ENCODE measurements around the gene MTUS2.

MTUS2 gene

DNA sequence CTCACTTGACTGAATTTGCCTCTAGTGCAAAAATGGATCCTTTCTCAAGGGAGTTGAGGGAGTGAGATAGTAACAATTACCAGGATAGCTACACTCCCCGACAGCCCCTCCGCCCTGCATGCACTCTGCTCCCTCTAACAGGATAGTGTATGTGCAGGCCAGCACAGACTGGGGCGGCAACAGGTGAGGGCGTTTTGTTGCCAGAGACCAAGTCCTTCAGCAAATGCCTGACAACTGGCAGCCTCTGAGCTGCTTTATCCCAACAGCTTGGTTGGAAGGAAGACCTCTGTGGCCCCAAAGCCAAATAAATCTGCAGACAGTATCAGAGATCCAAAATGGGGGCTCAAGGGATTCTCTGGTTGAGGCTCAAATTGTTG, 688.7 kb downstream of the MTUS2 start:
- TF ChIP-seq CTCF (IDR thresholded peaks at IDR 0.05; ENCODE audit: low read depth, low read length), result no peak
- Histone ChIP-seq H3K36me3 (peaks cover 29% of the 10 kb centered on the region), H3K4me1 (peaks cover 39% of the 10 kb centered on the region), H3K9me3 (no peaks in the 10 kb centered on the region), H3K27me3 (no peaks in the 10 kb centered on the region), H3K4me3 (ENCODE audit: low read depth, low read length) (no peak overlapping the region)
- peak; percentile 67 for DNase-seq

GRCh38 chr13:29509999-29510589, 690.0 kb downstream of the MTUS2 start:
- H3K36me3 ChIP-seq, result peaks cover 41% of the 10 kb centered on the region
- no peaks in the 10 kb centered on the region for H3K27me3 ChIP-seq
- H3K4me1 ChIP-seq, result peaks cover 51% of the 10 kb centered on the region
- no peak for TF ChIP-seq CTCF (IDR thresholded peaks at IDR 0.05; ENCODE audit: low read depth, low read length)
- no peak overlapping the region for H3K4me3 ChIP-seq (ENCODE audit: low read depth, low read length)
- H3K9me3 ChIP-seq, result no peaks in the 10 kb centered on the region
- no peak for DNase-seq

DNA sequence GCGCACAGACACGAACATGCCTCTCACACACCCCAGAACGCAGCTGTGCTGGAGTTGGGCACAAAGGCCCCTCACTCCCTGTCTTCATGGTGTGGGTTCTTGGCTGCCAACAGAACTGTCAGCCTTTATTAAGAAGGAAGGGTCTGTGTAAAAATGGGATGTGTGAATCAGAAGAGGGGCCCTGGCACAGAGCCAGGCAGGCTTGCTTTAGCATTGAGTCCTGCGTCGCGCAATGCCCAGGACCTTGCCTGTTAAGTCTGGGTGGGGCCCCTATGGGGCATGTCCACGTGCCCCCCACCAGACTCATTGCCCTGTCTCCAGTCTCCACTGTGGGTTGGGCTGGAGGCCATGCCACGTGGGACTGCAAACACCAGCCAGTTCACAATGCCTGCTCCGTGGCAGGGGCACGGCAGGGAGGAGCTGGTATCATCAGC, 690.5 kb downstream of the MTUS2 start:
- Histone ChIP-seq H3K4me3 (ENCODE audit: low read depth, low read length) (no peak overlapping the region), H3K36me3 (peaks cover 47% of the 10 kb centered on the region), H3K4me1 (peaks cover 57% of the 10 kb centered on the region), H3K27me3 (no peaks in the 10 kb centered on the region), H3K9me3 (no peaks in the 10 kb centered on the region)
- no peak for TF ChIP-seq CTCF (IDR thresholded peaks at IDR 0.05; ENCODE audit: low read depth, low read length)
- no peak for DNase-seq

- H3K36me3 ChIP-seq, result peaks cover 53% of the 10 kb centered on the region
- TF ChIP-seq CTCF (IDR thresholded peaks at IDR 0.05; ENCODE audit: low read depth, low read length), result no peak
- no peaks in the 10 kb centered on the region for H3K27me3 ChIP-seq
- peaks cover 58% of the 10 kb centered on the region for H3K4me1 ChIP-seq
- no peak for DNase-seq
- H3K4me3 ChIP-seq (ENCODE audit: low read depth, low read length), result no peak overlapping the region
- no peaks in the 10 kb centered on the region for H3K9me3 ChIP-seq
Measured at GRCh38 chr13:29511106-29511796, 691.1 kb downstream of the MTUS2 start.

GRCh38 chr13:29511980-29512379, 691.8 kb downstream of the MTUS2 start:
- Histone ChIP-seq H3K27me3 (no peaks in the 10 kb centered on the region), H3K4me3 (ENCODE audit: low read depth, low read length) (no peak overlapping the region), H3K36me3 (peaks cover 57% of the 10 kb centered on the region), H3K9me3 (no peaks in the 10 kb centered on the region), H3K4me1 (peaks cover 54% of the 10 kb centered on the region)
- no peak for DNase-seq
- no peak for TF ChIP-seq CTCF (IDR thresholded peaks at IDR 0.05; ENCODE audit: low read depth, low read length)

Measured in BE2C (cell line).